ENCODE results near the gene TRIM29. TPM values are rescaled to one million over a fixed set of nuclear protein-coding genes. Genes with fewer than 3 reads are reported as not detected.
"Not testable (repeated sequence)": the region's sequence is repeated elsewhere in the genome, so short reads cannot be mapped to it uniquely, and the experiment has no call there.

Gene TRIM29
- total RNA-seq = not detected

- H3K9me3 Mint-ChIP-seq = no peaks in the 10 kb centered on the region
- H3K36me3 Mint-ChIP-seq = no peaks in the 10 kb centered on the region
- ATAC-seq (no peak), DNase-seq (ENCODE audit: low spot score in 2 of 2) (peak in 1 of 2 donors; percentile 33)
- no peak within 1 kb of the TSS for H3K27ac Mint-ChIP-seq
These were observed at the start of gene TRIM29 for GRCh38 chr11:120137611-120138521. Gene TRIM29 (minus strand): TSS chr11:120138113. CDS start chr11:120138031, 82 bp downstream.

- DNase-seq (ENCODE audit: low spot score in 2 of 2) (no peak), ATAC-seq (peak; percentile 49 to 53)
- peak overlapping the region in 1 of 2 donors; percentile 21 for H3K27ac Mint-ChIP-seq
- no peaks in the 10 kb centered on the region for H3K9me3 Mint-ChIP-seq
- no peaks in the 10 kb centered on the region for H3K36me3 Mint-ChIP-seq
These were observed 49.1 kb upstream of the TRIM29 start for GRCh38 chr11:120186774-120187591.

GRCh38 chr11:120186456-120186773, 48.5 kb upstream of the TRIM29 start:
- Mint-ChIP-seq H3K27ac (peak overlapping the region in 1 of 2 donors; percentile 21), H3K36me3 (no peaks in the 10 kb centered on the region), H3K9me3 (no peaks in the 10 kb centered on the region)
- no peak for ATAC-seq
- DNase-seq (ENCODE audit: low spot score in 2 of 2) = no peak

- Mint-ChIP-seq H3K9me3 (no peaks in the 10 kb centered on the region), H3K27ac (peak overlapping the region in 1 of 2 donors; percentile 21), H3K36me3 (no peaks in the 10 kb centered on the region)
- ATAC-seq (no peak), DNase-seq (ENCODE audit: low spot score in 2 of 2) (no peak)
These were observed 48.0 kb upstream of the TRIM29 start for GRCh38 chr11:120185706-120186455.

GRCh38 chr11:120184946-120185705, 47.2 kb upstream of the TRIM29 start:
- ATAC-seq (no peak), DNase-seq (ENCODE audit: low spot score in 2 of 2) (no peak)
- no peak overlapping the region for H3K27ac Mint-ChIP-seq
- H3K36me3 Mint-ChIP-seq = no peaks in the 10 kb centered on the region
- no peaks in the 10 kb centered on the region for H3K9me3 Mint-ChIP-seq

GRCh38 chr11:120184371-120184945, 46.5 kb upstream of the TRIM29 start:
- DNase-seq (ENCODE audit: low spot score in 2 of 2) (no peak), ATAC-seq (no peak)
- Mint-ChIP-seq H3K27ac (no peak overlapping the region), H3K36me3 (no peaks in the 10 kb centered on the region), H3K9me3 (no peaks in the 10 kb centered on the region)

GRCh38 chr11:120183701-120184141, 45.8 kb upstream of the TRIM29 start:
- Mint-ChIP-seq H3K9me3 (no peaks in the 10 kb centered on the region), H3K36me3 (no peaks in the 10 kb centered on the region), H3K27ac (no peak overlapping the region)
- DNase-seq (ENCODE audit: low spot score in 2 of 2) (no peak), ATAC-seq (no peak)

GRCh38 chr11:120182790-120183491, 45.0 kb upstream of the TRIM29 start:
- Mint-ChIP-seq H3K27ac (no peak overlapping the region), H3K36me3 (no peaks in the 10 kb centered on the region), H3K9me3 (no peaks in the 10 kb centered on the region)
- no peak for ATAC-seq
- DNase-seq (ENCODE audit: low spot score in 2 of 2) = no peak

- no peak overlapping the region for H3K27ac Mint-ChIP-seq
- H3K36me3 Mint-ChIP-seq = no peaks in the 10 kb centered on the region
- H3K9me3 Mint-ChIP-seq = no peaks in the 10 kb centered on the region
- ATAC-seq = no peak
- DNase-seq (ENCODE audit: low spot score in 2 of 2) = no peak
These were observed 44.5 kb upstream of the TRIM29 start for GRCh38 chr11:120182372-120182771.

GRCh38 chr11:120181376-120181975, 43.6 kb upstream of the TRIM29 start:
- ATAC-seq (no peak), DNase-seq (ENCODE audit: low spot score in 2 of 2) (no peak)
- no peaks in the 10 kb centered on the region for H3K9me3 Mint-ChIP-seq
- no peaks in the 10 kb centered on the region for H3K36me3 Mint-ChIP-seq
- no peak overlapping the region for H3K27ac Mint-ChIP-seq

- ATAC-seq = no peak
- Mint-ChIP-seq H3K9me3 (no peaks in the 10 kb centered on the region), H3K36me3 (no peaks in the 10 kb centered on the region), H3K27ac (no peak overlapping the region)
- DNase-seq (ENCODE audit: low spot score in 2 of 2) = no peak
These were observed 42.8 kb upstream of the TRIM29 start for GRCh38 chr11:120180551-120181232.

GRCh38 chr11:120180063-120180462, 42.1 kb upstream of the TRIM29 start:
- not testable (repeated sequence) for H3K36me3 Mint-ChIP-seq; H3K27ac Mint-ChIP-seq; ATAC-seq; DNase-seq (ENCODE audit: low spot score in 2 of 2); H3K9me3 Mint-ChIP-seq

- ATAC-seq = no peak
- DNase-seq (ENCODE audit: low spot score in 2 of 2) = no peak
- H3K27ac Mint-ChIP-seq = no peak overlapping the region
- no peaks in the 10 kb centered on the region for H3K36me3 Mint-ChIP-seq
- no peaks in the 10 kb centered on the region for H3K9me3 Mint-ChIP-seq
These were observed 41.3 kb upstream of the TRIM29 start for GRCh38 chr11:120179057-120179672.

- DNase-seq (ENCODE audit: low spot score in 2 of 2) (no peak), ATAC-seq (no peak)
- H3K36me3 Mint-ChIP-seq = no peaks in the 10 kb centered on the region
- H3K27ac Mint-ChIP-seq = no peak overlapping the region
- H3K9me3 Mint-ChIP-seq = no peaks in the 10 kb centered on the region
These were observed 40.7 kb upstream of the TRIM29 start for GRCh38 chr11:120178561-120179056.

All from activated naive CD4-positive, alpha-beta T cell treated with anti-CD3 and anti-CD28 coated beads, Interleukin-2, amount 50 U/mL, for 72 hours (primary cell).